ENCODE results near the gene AMDHD2.

The AMDHD2 gene

GRCh38 chr16:2496223-2497115 lies 23.7 kb upstream of the AMDHD2 start:
- no peak overlapping the region for H3K4me3 ChIP-seq (replicated peaks; ENCODE audit: low read depth, low read length)
- DNase-seq (ENCODE audit: low read depth) = no peak
- TF ChIP-seq CTCF (IDR thresholded peaks at IDR 0.05; ENCODE audit: low read length, missing control alignments) = no peak

GRCh38 chr16:2497116-2497630 lies 23.0 kb upstream of the AMDHD2 start:
- no peak overlapping the region for H3K4me3 ChIP-seq (replicated peaks; ENCODE audit: low read depth, low read length)
- TF ChIP-seq CTCF (IDR thresholded peaks at IDR 0.05; ENCODE audit: low read length, missing control alignments) = no peak
- peak; percentile 16 for DNase-seq (ENCODE audit: low read depth)

- no peak overlapping the region for H3K4me3 ChIP-seq (replicated peaks; ENCODE audit: low read depth, low read length)
- no peak for DNase-seq (ENCODE audit: low read depth)
- no peak for TF ChIP-seq CTCF (IDR thresholded peaks at IDR 0.05; ENCODE audit: low read length, missing control alignments)
These were observed 22.3 kb upstream of the AMDHD2 start for GRCh38 chr16:2497695-2498484.

- no peak for DNase-seq (ENCODE audit: low read depth)
- H3K4me3 ChIP-seq (replicated peaks; ENCODE audit: low read depth, low read length) = no peak overlapping the region
- no peak for TF ChIP-seq CTCF (IDR thresholded peaks at IDR 0.05; ENCODE audit: low read length, missing control alignments)
These were observed 21.5 kb upstream of the AMDHD2 start for GRCh38 chr16:2498531-2499253.

GRCh38 chr16:2499454-2499853 lies 20.7 kb upstream of the AMDHD2 start:
- no peak for TF ChIP-seq CTCF (IDR thresholded peaks at IDR 0.05; ENCODE audit: low read length, missing control alignments)
- H3K4me3 ChIP-seq (replicated peaks; ENCODE audit: low read depth, low read length) = no peak overlapping the region
- no peak for DNase-seq (ENCODE audit: low read depth)

GRCh38 chr16:2499890-2500429 lies 20.2 kb upstream of the AMDHD2 start:
- H3K4me3 ChIP-seq (replicated peaks; ENCODE audit: low read depth, low read length) = no peak overlapping the region
- no peak for TF ChIP-seq CTCF (IDR thresholded peaks at IDR 0.05; ENCODE audit: low read length, missing control alignments)
- no peak for DNase-seq (ENCODE audit: low read depth)

Data from fibroblast of pulmonary artery (primary cell).